ENCODE measurements around the gene EMP3. TPM values are rescaled to one million over a fixed set of nuclear protein-coding genes. Genes with fewer than 3 reads are reported as not detected.
"Not testable (repeated sequence)": the region's sequence is repeated elsewhere in the genome, so short reads cannot be mapped to it uniquely, and the experiment has no call there.

The EMP3 gene
- total RNA-seq, 1 donor from 2014 or later, result 37.7 TPM

- no peak for DNase-seq (ENCODE audit: extremely low read depth, low read depth, low spot score)
These were observed 9.6 kb upstream of the EMP3 start for GRCh38 chr19:48315712-48316111.

GRCh38 chr19:48317708-48317960 lies 7.7 kb upstream of the EMP3 start:
- DNase-seq (ENCODE audit: extremely low read depth, low read depth, low spot score), result not testable (repeated sequence)

GRCh38 chr19:48318286-48318987 lies 6.9 kb upstream of the EMP3 start:
- DNase-seq (ENCODE audit: extremely low read depth, low read depth, low spot score), result no peak

GRCh38 chr19:48319647-48320541 lies 5.5 kb upstream of the EMP3 start:
- no peak for DNase-seq (ENCODE audit: extremely low read depth, low read depth, low spot score)

- DNase-seq (ENCODE audit: extremely low read depth, low read depth, low spot score), result no peak
These were observed 4.1 kb upstream of the EMP3 start for GRCh38 chr19:48321372-48321621.

- no peak for DNase-seq (ENCODE audit: extremely low read depth, low read depth, low spot score)
These were observed 3.4 kb upstream of the EMP3 start for GRCh38 chr19:48321622-48322591.

GRCh38 chr19:48329167-48329891 lies 4.0 kb downstream of the EMP3 start:
- DNase-seq (ENCODE audit: extremely low read depth, low read depth, low spot score), result no peak

- DNase-seq (ENCODE audit: extremely low read depth, low read depth, low spot score), result no peak
These were observed 4.8 kb downstream of the EMP3 start for GRCh38 chr19:48330012-48330681.

GRCh38 chr19:48332351-48332661 lies 7.0 kb downstream of the EMP3 start:
- DNase-seq (ENCODE audit: extremely low read depth, low read depth, low spot score), result no peak

GRCh38 chr19:48332662-48333466 lies 7.5 kb downstream of the EMP3 start:
- peak; percentile 99 for DNase-seq (ENCODE audit: extremely low read depth, low read depth, low spot score)

- DNase-seq (ENCODE audit: extremely low read depth, low read depth, low spot score), result no peak
These were observed 8.4 kb downstream of the EMP3 start for GRCh38 chr19:48333467-48334384.

GRCh38 chr19:48338253-48338755 lies 13.0 kb downstream of the EMP3 start:
- DNase-seq (ENCODE audit: extremely low read depth, low read depth, low spot score), result no peak

- no peak for DNase-seq (ENCODE audit: extremely low read depth, low read depth, low spot score)
These were observed 13.6 kb downstream of the EMP3 start for GRCh38 chr19:48338802-48339503.

- DNase-seq (ENCODE audit: extremely low read depth, low read depth, low spot score), result no peak
These were observed 15.6 kb downstream of the EMP3 start for GRCh38 chr19:48340995-48341394.

GRCh38 chr19:48341515-48342413 lies 16.4 kb downstream of the EMP3 start:
- no peak for DNase-seq (ENCODE audit: extremely low read depth, low read depth, low spot score)

GRCh38 chr19:48342414-48342738 lies 17.0 kb downstream of the EMP3 start:
- DNase-seq (ENCODE audit: extremely low read depth, low read depth, low spot score), result no peak
